Loucy (cell line): ENCODE data around the gene MAP3K7CL.

Source experiments
- H2AFZ ChIP-seq: fragments of 200-600 bp; sonication (generic); 2 replicates; pipeline ENCODE4 v1.6.0; 2016; ENCODE audit warnings: antibody characterized with exemption, mild to moderate bottlenecking, low read length, moderate library complexity
- H3F3A ChIP-seq: fragments of 200-600 bp; 2 replicates; pipeline ENCODE4 v1.6.0; 2016; ENCODE audit warnings: antibody characterized with exemption, low read depth, mild to moderate bottlenecking
- H3K27me3 ChIP-seq: fragments of 200-600 bp; sonication (generic); 2 replicates; pipeline ENCODE4 v1.6.1; 2014; ENCODE audit warnings: low read length, mild to moderate bottlenecking; ENCODE audit not compliant: insufficient read depth, poor library complexity, severe bottlenecking
- H3K36me3 ChIP-seq: fragments of 200-600 bp; sonication (generic); 2 replicates; pipeline ENCODE4 v1.6.1; 2016; ENCODE audit warnings: low read length; ENCODE audit not compliant: insufficient read depth
- H3K4me1 ChIP-seq: fragments of 200-600 bp; sonication (generic); 2 replicates; pipeline ENCODE4 v1.5.1; 2014; ENCODE audit warnings: low read length, mild to moderate bottlenecking; ENCODE audit not compliant: insufficient read depth, poor library complexity, severe bottlenecking
- H3K4me2 ChIP-seq: fragments of 200-600 bp; sonication (generic); 2 replicates; pipeline ENCODE4 v1.6.0; 2014; ENCODE audit warnings: antibody characterized with exemption, low read length, low read depth, mild to moderate bottlenecking; ENCODE audit not compliant: poor library complexity, severe bottlenecking
- H3K4me3 ChIP-seq: fragments of 200-600 bp; sonication (generic); 2 replicates; pipeline ENCODE4 v1.5.1; 2014; ENCODE audit warnings: low read length, mild to moderate bottlenecking, mixed read lengths; ENCODE audit not compliant: poor library complexity, severe bottlenecking
- H3K79me2 ChIP-seq: fragments of 200-600 bp; sonication (generic); 2 replicates; pipeline ENCODE4 v1.6.1; 2014; ENCODE audit warnings: low read length; ENCODE audit not compliant: insufficient read depth
- H3K9ac ChIP-seq: fragments of 200-600 bp; sonication (generic); 2 replicates; pipeline ENCODE4 v1.6.0; 2014; ENCODE audit warnings: mild to moderate bottlenecking, low read depth, low read length, moderate library complexity; ENCODE audit not compliant: poor library complexity, severe bottlenecking
- H3K9me2 ChIP-seq: fragments of 200-600 bp; sonication (generic); replicated peaks from 2 replicates; pipeline ENCODE4 v1.6.1; 2016; ENCODE audit warnings: low read depth, low read length, mixed read lengths
- H3K9me3 ChIP-seq: fragments of 200-600 bp; sonication (generic); 2 replicates; pipeline ENCODE4 v1.6.1; 2014; ENCODE audit warnings: mild to moderate bottlenecking, antibody characterized with exemption, low read length, low read depth; ENCODE audit not compliant: insufficient read depth
- H4K20me1 ChIP-seq: fragments of 200-600 bp; sonication (generic); 2 replicates; pipeline ENCODE4 v1.6.0; 2014; ENCODE audit warnings: antibody characterized with exemption, low read length, mild to moderate bottlenecking; ENCODE audit not compliant: insufficient read depth, poor library complexity, severe bottlenecking
- EZH2phosphoT487 ChIP-seq: fragments of 200-600 bp; IDR thresholded peaks from 2 replicates; pipeline ENCODE4 v1.6.1; 2018; ENCODE audit warnings: antibody characterized with exemption, mild to moderate bottlenecking, moderate library complexity, borderline replicate concordance
- TF ChIP-seq, protein P1 (sequence below): fragments of 200-600 bp; sonication (generic); conservative IDR thresholded peaks from 2 replicates; pipeline ENCODE4 v1.5.1; 2014; ENCODE audit warnings: mild to moderate bottlenecking, antibody characterized with exemption, low read length

Gene MAP3K7CL

DNA sequence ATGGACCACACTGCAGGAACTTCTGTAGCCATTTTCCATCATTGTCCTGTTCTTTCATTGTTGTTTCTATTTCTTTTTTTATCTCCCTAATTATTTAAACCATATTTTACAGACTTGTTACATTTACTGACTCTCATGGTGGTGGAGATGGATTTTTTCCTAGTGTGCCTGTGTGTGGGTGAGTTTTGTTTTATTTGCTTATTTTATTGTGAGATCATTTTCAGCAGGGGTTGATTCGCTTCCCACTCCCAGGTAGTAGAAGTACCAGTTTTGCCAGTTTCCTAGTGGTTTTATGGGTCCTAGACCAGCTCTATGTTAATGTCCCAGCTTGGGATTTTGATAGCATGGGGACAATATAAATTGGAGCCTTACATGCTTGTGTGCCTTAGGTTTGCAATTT, 88.3 kb downstream of the MAP3K7CL start:
- no peak overlapping the region for H3K4me3 ChIP-seq
- no peaks in the 10 kb centered on the region for H4K20me1 ChIP-seq
- no peaks in the 10 kb centered on the region for H3K9me2 ChIP-seq
- TF ChIP-seq, protein P1, sequence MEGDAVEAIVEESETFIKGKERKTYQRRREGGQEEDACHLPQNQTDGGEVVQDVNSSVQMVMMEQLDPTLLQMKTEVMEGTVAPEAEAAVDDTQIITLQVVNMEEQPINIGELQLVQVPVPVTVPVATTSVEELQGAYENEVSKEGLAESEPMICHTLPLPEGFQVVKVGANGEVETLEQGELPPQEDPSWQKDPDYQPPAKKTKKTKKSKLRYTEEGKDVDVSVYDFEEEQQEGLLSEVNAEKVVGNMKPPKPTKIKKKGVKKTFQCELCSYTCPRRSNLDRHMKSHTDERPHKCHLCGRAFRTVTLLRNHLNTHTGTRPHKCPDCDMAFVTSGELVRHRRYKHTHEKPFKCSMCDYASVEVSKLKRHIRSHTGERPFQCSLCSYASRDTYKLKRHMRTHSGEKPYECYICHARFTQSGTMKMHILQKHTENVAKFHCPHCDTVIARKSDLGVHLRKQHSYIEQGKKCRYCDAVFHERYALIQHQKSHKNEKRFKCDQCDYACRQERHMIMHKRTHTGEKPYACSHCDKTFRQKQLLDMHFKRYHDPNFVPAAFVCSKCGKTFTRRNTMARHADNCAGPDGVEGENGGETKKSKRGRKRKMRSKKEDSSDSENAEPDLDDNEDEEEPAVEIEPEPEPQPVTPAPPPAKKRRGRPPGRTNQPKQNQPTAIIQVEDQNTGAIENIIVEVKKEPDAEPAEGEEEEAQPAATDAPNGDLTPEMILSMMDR = no peak
- TF ChIP-seq EZH2phosphoT487 = no peak
- no peaks in the 10 kb centered on the region for H3K27me3 ChIP-seq
- H3K4me1 ChIP-seq = no peaks in the 10 kb centered on the region
- no peak overlapping the region for H3K4me2 ChIP-seq
- no peaks in the 10 kb centered on the region for H3F3A ChIP-seq
- H3K9me3 ChIP-seq = no peaks in the 10 kb centered on the region
- no peak overlapping the region for H2AFZ ChIP-seq
- H3K79me2 ChIP-seq = no peaks in the 10 kb centered on the region
- no peaks in the 10 kb centered on the region for H3K36me3 ChIP-seq
- H3K9ac ChIP-seq = no peak overlapping the region

DNA sequence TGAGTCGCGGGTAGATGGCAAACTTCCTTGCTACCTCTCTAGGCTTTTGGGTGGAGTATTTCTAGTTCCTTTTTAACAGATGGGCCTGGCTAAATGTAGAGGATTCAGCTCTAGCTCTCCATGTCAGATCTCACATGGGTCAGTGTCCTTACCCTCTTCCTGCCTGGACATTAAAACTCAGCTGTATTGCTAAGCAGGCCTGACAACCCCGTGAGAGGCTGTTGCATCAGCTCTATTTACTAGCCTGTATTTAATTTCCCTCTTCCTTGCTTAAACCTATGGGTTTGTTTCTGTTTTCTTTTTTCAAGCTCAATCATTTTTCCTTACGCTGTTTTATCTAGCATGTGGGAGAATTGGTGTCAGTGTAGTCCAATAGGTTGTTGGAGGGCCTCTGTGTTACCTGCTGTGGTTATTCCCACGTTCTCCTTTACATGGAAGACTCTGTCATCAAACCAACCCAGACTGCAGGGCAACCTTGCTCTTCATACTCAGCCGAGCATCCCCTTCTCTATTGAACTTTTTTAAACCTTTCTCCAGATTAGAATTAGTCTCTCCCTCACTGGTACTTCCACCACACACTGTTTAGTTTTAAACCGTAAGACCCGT, 88.8 kb downstream of the MAP3K7CL start:
- Histone ChIP-seq H3K4me2 (no peak overlapping the region), H3K9me3 (no peaks in the 10 kb centered on the region), H3K4me3 (no peak overlapping the region), H3K9me2 (no peaks in the 10 kb centered on the region), H3F3A (no peaks in the 10 kb centered on the region), H4K20me1 (no peaks in the 10 kb centered on the region), H3K79me2 (no peaks in the 10 kb centered on the region), H2AFZ (no peak overlapping the region), H3K9ac (no peak overlapping the region), H3K36me3 (no peaks in the 10 kb centered on the region), H3K4me1 (no peaks in the 10 kb centered on the region), H3K27me3 (no peaks in the 10 kb centered on the region)
- TF ChIP-seq, protein P1 = no peak
- TF ChIP-seq EZH2phosphoT487 = no peak

DNA sequence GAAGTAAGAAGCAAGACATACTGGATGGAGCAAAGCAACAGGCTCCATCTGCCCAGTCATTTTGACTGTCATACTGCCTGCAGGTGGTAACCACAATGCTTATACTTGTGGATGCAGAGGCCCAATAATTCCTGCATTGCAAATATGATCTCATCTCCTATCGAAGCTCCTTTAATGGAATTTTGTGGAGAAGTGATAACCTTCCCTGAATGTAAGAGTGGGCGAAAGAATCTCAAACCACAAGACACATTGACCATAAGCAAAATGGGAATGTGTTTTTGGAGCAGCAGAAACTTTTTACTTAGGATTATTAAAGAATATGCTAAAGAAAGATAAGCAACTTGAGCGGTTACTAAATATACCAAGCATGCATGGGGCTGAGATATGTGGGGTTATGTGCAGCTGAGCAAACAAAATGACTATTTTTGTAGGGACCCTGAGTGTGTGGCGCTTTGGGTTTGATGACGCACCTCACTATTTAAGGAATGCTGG, 90.9 kb downstream of the MAP3K7CL start:
- H3K9me3 ChIP-seq = no peaks in the 10 kb centered on the region
- H3K9me2 ChIP-seq = no peaks in the 10 kb centered on the region
- H4K20me1 ChIP-seq = no peaks in the 10 kb centered on the region
- H2AFZ ChIP-seq = no peak overlapping the region
- H3K36me3 ChIP-seq = no peaks in the 10 kb centered on the region
- H3F3A ChIP-seq = no peaks in the 10 kb centered on the region
- no peak overlapping the region for H3K4me3 ChIP-seq
- H3K27me3 ChIP-seq = no peaks in the 10 kb centered on the region
- no peaks in the 10 kb centered on the region for H3K4me1 ChIP-seq
- TF ChIP-seq, protein P1 = no peak
- TF ChIP-seq EZH2phosphoT487 = no peak
- H3K4me2 ChIP-seq = no peak overlapping the region
- H3K9ac ChIP-seq = no peak overlapping the region
- no peaks in the 10 kb centered on the region for H3K79me2 ChIP-seq
